H1 (cell line): ENCODE data around the gene FHIP2A. TPM values are rescaled to one million over a fixed set of nuclear protein-coding genes. Genes with fewer than 3 reads are reported as not detected.

Experiments used
- CTCF ChIA-PET: fragments of 300-600 bp; sonication (Branson Sonifier 250); formaldehyde crosslinking; loops from one replicate; lab custom pipeline; 2021; ENCODE audit not compliant: partially characterized antibody; lab: Charles Lee
- POLR2A ChIA-PET: fragments of 300-600 bp; sonication (Branson Sonifier 250); formaldehyde crosslinking; loops from one replicate; lab custom pipeline; 2021; ENCODE audit warnings: inconsistent platforms; ENCODE audit not compliant: partially characterized antibody; lab: Charles Lee
- DNase-seq, 2 experiments: peaks; one replicate each; pipeline versions ENCODE4 v3.0.0 to v3.0.0-alpha.2; 2010 to 2022; ENCODE audit warnings: low spot score in 2 of 2, low read depth in 1 of 2, mixed read lengths in 1 of 2
- FAIRE-seq: peaks from 2 replicates; lab custom pipeline; 2011; peaks lifted over from hg19 to GRCh38; lab: Jason Lieb, UNC
- H2AFZ ChIP-seq: 2 replicates; pipeline ENCODE4 v1.8.1; 2012; ENCODE audit warnings: low read length, inconsistent platforms
- H2AK5ac ChIP-seq: 2 replicates; pipeline ENCODE4 v1.6.1; 2013; ENCODE audit warnings: low read depth, low read length
- H2BK120ac ChIP-seq: replicated peaks from 2 replicates; pipeline ENCODE3; 2013; ENCODE audit warnings: low read depth, low read length, inconsistent platforms
- H2BK12ac ChIP-seq: 2 replicates; pipeline ENCODE4 v1.6.1; 2013; ENCODE audit warnings: low read depth, low read length
- H2BK15ac ChIP-seq: 2 replicates; pipeline ENCODE4 v1.6.1; 2013; ENCODE audit warnings: low read length
- H2BK20ac ChIP-seq: 2 replicates; pipeline ENCODE4 v1.6.1; 2013; ENCODE audit warnings: low read length
- H2BK5ac ChIP-seq: 2 replicates; pipeline ENCODE4 v1.6.1; 2013; ENCODE audit warnings: low read depth, low read length
- H3K14ac ChIP-seq: 2 replicates; pipeline ENCODE4 v1.6.1; 2013; ENCODE audit warnings: inconsistent platforms; ENCODE audit not compliant: insufficient read length
- H3K18ac ChIP-seq: 2 replicates; pipeline ENCODE4 v1.6.1; 2013; ENCODE audit warnings: low read length; ENCODE audit errors: extremely low read depth
- H3K23ac ChIP-seq: 2 replicates; pipeline ENCODE4 v1.6.1; 2013; ENCODE audit warnings: inconsistent platforms; ENCODE audit not compliant: insufficient read length
- H3K23me2 ChIP-seq: 2 replicates; pipeline ENCODE4 v1.6.1; 2013; ENCODE audit warnings: low read depth, low read length
- H3K27ac ChIP-seq: 2 replicates; pipeline ENCODE4 v1.6.1; 2011; ENCODE audit warnings: low read depth, low read length, inconsistent platforms
- H3K27me3 ChIP-seq, 4 experiments: replicated peaks in 1 of 4; 1 replicate in 1 of 4; 2 replicates in 3 of 4; pipeline versions ENCODE4 v1.6.1 to v1.8.1; 2011 to 2013; ENCODE audit warnings: low read length in 3 of 4, mild to moderate bottlenecking in 3 of 4, inconsistent platforms in 2 of 4, mixed read lengths in 2 of 4, moderate library complexity in 1 of 4; ENCODE audit not compliant: control insufficient read depth in 3 of 4, insufficient read depth in 3 of 4; ENCODE audit errors: extremely low read depth in 1 of 4
- H3K36me3 ChIP-seq, 4 experiments: 2 replicates each; pipeline versions ENCODE4 v1.6.1 to v1.8.1; 2011 to 2013; ENCODE audit warnings: mild to moderate bottlenecking in 4 of 4, low read length in 3 of 4, moderate library complexity in 2 of 4, control low read depth in 1 of 4, inconsistent platforms in 1 of 4; ENCODE audit not compliant: insufficient read depth in 4 of 4, control insufficient read depth in 2 of 4
- H3K4ac ChIP-seq: replicated peaks from 2 replicates; pipeline ENCODE3; 2013; ENCODE audit warnings: low read length, low read depth, mixed read lengths, inconsistent platforms; ENCODE audit not compliant: insufficient read length
- H3K4me1 ChIP-seq, 4 experiments: replicated peaks in 1 of 4; 1 replicate in 1 of 4; 2 replicates in 3 of 4; pipeline versions ENCODE4 v1.6.1 to v1.8.1; 2011 to 2013; ENCODE audit warnings: low read length in 3 of 4, inconsistent platforms in 2 of 4, mixed read lengths in 1 of 4; ENCODE audit not compliant: insufficient read depth in 4 of 4, control insufficient read depth in 3 of 4
- H3K4me2 ChIP-seq, 2 experiments: 2 replicates each; pipeline versions ENCODE4 v1.6.1 to v1.8.1; 2011 to 2013; ENCODE audit warnings: low read depth in 2 of 2, low read length in 2 of 2, control low read depth in 1 of 2, inconsistent platforms in 1 of 2, mild to moderate bottlenecking in 1 of 2; ENCODE audit not compliant: insufficient read depth in 1 of 2
- H3K4me3 ChIP-seq, 4 experiments: fragments of 200-600, 300-600 bp in 1 of 4; sonication (generic), shearing (Covaris generic), sonication (Bioruptor Twin) in 1 of 4; 2 replicates each; pipeline versions ENCODE4 v1.5.1 to v1.8.1; 2011 to 2016; ENCODE audit warnings: low read length in 4 of 4, low read depth in 3 of 4, control low read depth in 2 of 4, inconsistent platforms in 2 of 4, mild to moderate bottlenecking in 2 of 4, mixed read lengths in 1 of 4, moderate library complexity in 1 of 4; ENCODE audit not compliant: insufficient read depth in 2 of 4; ENCODE audit errors: extremely low read depth in 1 of 4
- H3K56ac ChIP-seq: replicated peaks from 2 replicates; pipeline ENCODE3; 2013; ENCODE audit warnings: low read depth, mild to moderate bottlenecking, mixed read lengths, low read length, inconsistent platforms; ENCODE audit not compliant: insufficient read length
- H3K79me1 ChIP-seq: 2 replicates; pipeline ENCODE4 v1.6.1; 2013; ENCODE audit warnings: low read depth, low read length, control low read depth
- H3K79me2 ChIP-seq, 2 experiments: 2 replicates each; pipeline versions ENCODE4 v1.6.1 to v1.8.1; 2012 to 2013; ENCODE audit warnings: low read length in 2 of 2, mild to moderate bottlenecking in 2 of 2, inconsistent platforms in 1 of 2; ENCODE audit not compliant: insufficient read depth in 2 of 2, control insufficient read depth in 1 of 2
- H3K9ac ChIP-seq, 4 experiments: replicated peaks in 1 of 4; 1 replicate in 1 of 4; 2 replicates in 3 of 4; pipeline versions ENCODE4 v1.6.1 to v1.8.1; 2011 to 2013; ENCODE audit warnings: low read depth in 3 of 4, low read length in 3 of 4, control low read depth in 2 of 4, mild to moderate bottlenecking in 2 of 4, moderate library complexity in 2 of 4, inconsistent platforms in 1 of 4; ENCODE audit errors: extremely low read depth in 1 of 4
- H3K9me3 ChIP-seq, 2 experiments: 2 replicates each; pipeline versions ENCODE4 v1.6.1 to v1.8.1; 2012 to 2013; ENCODE audit warnings: mild to moderate bottlenecking in 2 of 2, moderate library complexity in 2 of 2, control low read depth in 1 of 2, inconsistent platforms in 1 of 2, low read depth in 1 of 2, low read length in 1 of 2, mixed read lengths in 1 of 2; ENCODE audit not compliant: insufficient read depth in 2 of 2
- H4K20me1 ChIP-seq, 2 experiments: replicated peaks in 1 of 2; 2 replicates each; pipeline versions ENCODE3 to v1.8.1; 2011 to 2013; ENCODE audit warnings: inconsistent platforms in 2 of 2, low read length in 2 of 2, mild to moderate bottlenecking in 1 of 2; ENCODE audit not compliant: insufficient read depth in 2 of 2, control insufficient read depth in 1 of 2
- H4K5ac ChIP-seq: 2 replicates; pipeline ENCODE4 v1.6.1; 2013; ENCODE audit warnings: low read length, low read depth, mixed read lengths, inconsistent platforms; ENCODE audit not compliant: insufficient read length
- H4K8ac ChIP-seq: 2 replicates; pipeline ENCODE4 v1.8.0; 2013; ENCODE audit warnings: mild to moderate bottlenecking, moderate library complexity, low read length, inconsistent platforms; ENCODE audit not compliant: insufficient read depth; ENCODE audit errors: extremely low read depth
- H4K91ac ChIP-seq: replicated peaks from 2 replicates; pipeline ENCODE3; 2013; ENCODE audit warnings: low read length, mixed read lengths, inconsistent platforms; ENCODE audit not compliant: insufficient read length
- ASH2L ChIP-seq: fragments of 200-600, 300-600 bp; sonication (generic); IDR thresholded peaks from one replicate; pipeline ENCODE4 v1.7.1; 2017; ENCODE audit warnings: low read length
- BACH1 ChIP-seq: IDR thresholded peaks from 2 replicates; pipeline ENCODE4 v1.6.1; 2012; ENCODE audit warnings: low read length, improper control_type of control experiment
- BCL11A ChIP-seq, 2 experiments: IDR thresholded peaks; one replicate each; pipeline ENCODE4 v1.6.1; 2011; ENCODE audit warnings: low read depth in 2 of 2, low read length in 2 of 2, mild to moderate bottlenecking in 2 of 2
- CBX5 ChIP-seq: fragments of 300-800, 300-1000 bp; sonication (generic); IDR thresholded peaks from 2 replicates; pipeline ENCODE4 v1.7.1; 2016; ENCODE audit warnings: antibody characterized with exemption, low read length, low read depth
- CHD1 ChIP-seq: IDR thresholded peaks from 2 replicates; pipeline ENCODE4 v1.6.1; 2012; ENCODE audit warnings: low read depth, low read length, improper control_type of control experiment
- CHD2 ChIP-seq: IDR thresholded peaks from 2 replicates; pipeline ENCODE4 v1.6.1; 2012; ENCODE audit warnings: low read length, improper control_type of control experiment
- EGR1 ChIP-seq: IDR thresholded peaks from 2 replicates; pipeline ENCODE4 v1.6.1; 2011; ENCODE audit warnings: low read depth, low read length, borderline replicate concordance
- EZH2 ChIP-seq: fragments of 200-600 bp; sonication (generic); IDR thresholded peaks from 2 replicates; pipeline ENCODE4 v1.7.1; 2012; ENCODE audit warnings: low read depth, mild to moderate bottlenecking, moderate library complexity, low read length, inconsistent platforms; ENCODE audit not compliant: severe bottlenecking
- RBBP5 ChIP-seq: IDR thresholded peaks from 2 replicates; pipeline ENCODE4 v1.7.1; 2012; ENCODE audit warnings: low read depth, mild to moderate bottlenecking, inconsistent platforms, low read length, moderate library complexity, borderline replicate concordance
- RFX5 ChIP-seq: IDR thresholded peaks from 2 replicates; pipeline ENCODE4 v1.6.1; 2011; ENCODE audit warnings: low read depth, low read length, improper control_type of control experiment, borderline replicate concordance
- RNF2 ChIP-seq: fragments of 200-900, 300-1000 bp; sonication (generic); IDR thresholded peaks from 2 replicates; pipeline ENCODE4 v1.7.1; 2016; ENCODE audit warnings: borderline replicate concordance, low read depth, mild to moderate bottlenecking, antibody characterized with exemption, low read length; ENCODE audit not compliant: poor library complexity, severe bottlenecking; ENCODE audit errors: missing control alignments
- SP1 ChIP-seq: IDR thresholded peaks from 2 replicates; pipeline ENCODE4 v1.6.1; 2011; ENCODE audit warnings: low read depth, low read length
- TCF12 ChIP-seq: IDR thresholded peaks from 2 replicates; pipeline ENCODE4 v1.6.1; 2011; ENCODE audit warnings: low read depth, mild to moderate bottlenecking, low read length
- TEAD4 ChIP-seq: IDR thresholded peaks from 2 replicates; pipeline ENCODE4 v1.6.1; 2012; ENCODE audit warnings: low read depth, low read length, inconsistent platforms, mixed read lengths
- whole genome bisulfite sequencing, 2 experiments: shearing (Covaris generic) in 1 of 2; methylation state at CpG; one replicate each; pipeline versions ENCODE4 v1.1.6 to v1.1.7; 2013 to 2015; ENCODE audit warnings: low lambda C conversion rate in 2 of 2, mixed read lengths in 2 of 2, inconsistent platforms in 1 of 2, low coverage in 1 of 2, missing lambda C conversion rate in 1 of 2; ENCODE audit not compliant: insufficient replicate concordance in 2 of 2, insufficient coverage in 1 of 2, insufficient read length in 1 of 2; ENCODE audit errors: extremely low coverage in 1 of 2, missing lambda C conversion rate in 1 of 2; 5-methylcytosine and 5-hydroxymethylcytosine counted together
- polyA plus RNA-seq, 7 experiments: library from polyadenylated mRNA; depleted of rRNA in 3 of 7; stranded (reverse) in 5 of 7; unstranded in 2 of 7; fragments of >200 nt in 5 of 7; fragments of 200-250 nt in 2 of 7; gene quantifications; 1 replicate in 5 of 7; 2 replicates in 1 of 7; 4 replicates in 1 of 7; pipeline versions ENCODE4 v1.2.1 to v1.2.3, GENCODE V29; 2011 to 2013; ENCODE audit warnings: missing spikeins in 2 of 7, mixed read lengths in 2 of 7
- total RNA-seq: library from RNA; stranded (reverse); fragmentation: NEBNext Ultra II Directional; extraction: Animal tissue kit (Norgen Biotek cat#: 25700); gene quantifications from 2 replicates; pipeline ENCODE4 v1.2.1, GENCODE V29; 2021

The FHIP2A gene
- total and polyA plus RNA-seq, 2 of the 8 experiments (the other 6 are each of a cell fraction or from before 2014, with no cell fraction given) = 4.5 to 15.0 TPM

GRCh38 chr10:114851336-114851735 lies 29.8 kb downstream of the FHIP2A start:
- no peak for TF ChIP-seq EZH2
- TF ChIP-seq CBX5 = no peak
- TF ChIP-seq SP1 = no peak
- no peak for TF ChIP-seq CHD2
- no peak for TF ChIP-seq ASH2L
- no peak for TF ChIP-seq CHD1
- no peak for TF ChIP-seq BCL11A (IDR thresholded peaks at IDR 0.05; ENCODE audit: low read depth in 2 of 2, low read length in 2 of 2)
- no peak for TF ChIP-seq RFX5
- TF ChIP-seq EGR1 = no peak
- no peak for TF ChIP-seq TEAD4
- TF ChIP-seq RNF2 = no peak
- TF ChIP-seq TCF12 = no peak
- TF ChIP-seq RBBP5 = no peak
- TF ChIP-seq BACH1 = no peak
- H3K4me3 ChIP-seq = no peak overlapping the region
- no peak overlapping the region for H4K8ac ChIP-seq
- 96% methylated on average over 2 of the region's 2 CpGs; no CpG with 5 or more reads in 1 of the 2 experiments for WGBS, 2 experiments
- no peak overlapping the region for H2BK5ac ChIP-seq
- H3K4me2 ChIP-seq = no peak overlapping the region
- no peaks in the 10 kb centered on the region for H3K9me3 ChIP-seq
- FAIRE-seq (no peak), DNase-seq (no peak)
- ChIA-PET CTCF (no interaction called here), POLR2A (no interaction called here)
- no peak overlapping the region for H3K4ac ChIP-seq
- H3K27me3 ChIP-seq = no peaks in the 10 kb centered on the region
- no peak overlapping the region for H2AFZ ChIP-seq
- no peaks in the 10 kb centered on the region for H3K4me1 ChIP-seq
- no peaks in the 10 kb centered on the region for H3K79me2 ChIP-seq
- H3K14ac ChIP-seq = no peak overlapping the region
- no peak overlapping the region for H2BK15ac ChIP-seq
- no peak overlapping the region for H4K91ac ChIP-seq
- H3K27ac ChIP-seq = no peak overlapping the region
- no peaks in the 10 kb centered on the region for H3K79me1 ChIP-seq
- no peak overlapping the region for H3K56ac ChIP-seq
- no peaks in the 10 kb centered on the region for H4K20me1 ChIP-seq
- no peak overlapping the region for H2AK5ac ChIP-seq
- H2BK20ac ChIP-seq = no peak overlapping the region
- H3K36me3 ChIP-seq = peaks cover 3 to 46% (median 17%) of the 10 kb centered on the region in 4 experiments; a peak in 7 of 8 replicates
- no peak overlapping the region for H2BK12ac ChIP-seq
- H4K5ac ChIP-seq = no peak overlapping the region
- no peak overlapping the region for H2BK120ac ChIP-seq
- H3K9ac ChIP-seq = no peak overlapping the region
- no peak overlapping the region for H3K23ac ChIP-seq
- no peak overlapping the region for H3K18ac ChIP-seq
- H3K23me2 ChIP-seq = no peaks in the 10 kb centered on the region
